Astrocyte (in vitro differentiated cells and primary cell): ENCODE measurements around the gene VSTM2B. TPM values are rescaled to one million over a fixed set of nuclear protein-coding genes. Genes with fewer than 3 reads are reported as not detected.
A peak's percentile ranks its signal among the peaks of the same experiment; 100 is the strongest.

Experiments
- DNase-seq: peaks from one replicate; pipeline ENCODE4 v3.0.0-alpha.2; 2010; ENCODE audit warnings: low read depth
- FAIRE-seq: peaks from 2 replicates; lab custom pipeline; 2011; peaks lifted over from hg19 to GRCh38; lab: Jason Lieb, UNC
- H2AFZ ChIP-seq: 2 replicates; pipeline ENCODE4 v1.6.0; 2012; ENCODE audit warnings: low read depth, low read length, inconsistent platforms
- H3K27ac ChIP-seq: 2 replicates; pipeline ENCODE4 v1.5.1; 2011; ENCODE audit warnings: low read depth, low read length, inconsistent platforms
- H3K27me3 ChIP-seq: 2 replicates; pipeline ENCODE4 v1.6.0; 2011; ENCODE audit warnings: low read length, inconsistent platforms; ENCODE audit not compliant: insufficient read depth
- H3K36me3 ChIP-seq: 2 replicates; pipeline ENCODE4 v1.5.1; 2011; ENCODE audit warnings: low read length, inconsistent platforms; ENCODE audit not compliant: insufficient read depth
- H3K4me1 ChIP-seq: 2 replicates; pipeline ENCODE4 v1.5.1; 2011; ENCODE audit warnings: low read length, inconsistent platforms; ENCODE audit not compliant: insufficient read depth
- H3K4me2 ChIP-seq: 2 replicates; pipeline ENCODE4 v1.6.0; 2012; ENCODE audit warnings: low read length, inconsistent platforms
- H3K4me3 ChIP-seq: 2 replicates; pipeline ENCODE4 v1.5.1; 2011; ENCODE audit warnings: low read depth, mild to moderate bottlenecking, low read length, inconsistent platforms; ENCODE audit not compliant: insufficient read depth
- H3K79me2 ChIP-seq: 2 replicates; pipeline ENCODE4 v1.6.0; 2012; ENCODE audit warnings: mild to moderate bottlenecking, low read length, inconsistent platforms; ENCODE audit not compliant: insufficient read depth
- H3K9ac ChIP-seq: 2 replicates; pipeline ENCODE4 v1.6.0; 2012; ENCODE audit warnings: mild to moderate bottlenecking, low read length, inconsistent platforms
- H3K9me3 ChIP-seq: 2 replicates; pipeline ENCODE4 v1.5.1; 2012; ENCODE audit warnings: low read depth, mild to moderate bottlenecking, low read length, inconsistent platforms; ENCODE audit not compliant: insufficient read depth
- H4K20me1 ChIP-seq: 2 replicates; pipeline ENCODE4 v1.6.0; 2012; ENCODE audit warnings: low read length, inconsistent platforms; ENCODE audit not compliant: insufficient read depth
- H3K27ac Mint-ChIP-seq: one replicate; pipeline ENCODE4 v1.8.0; 2021; ENCODE audit warnings: mild to moderate bottlenecking, mixed read lengths; ENCODE audit not compliant: unreplicated experiment
- H3K27me3 Mint-ChIP-seq: one replicate; pipeline ENCODE4 v1.8.0; 2021; ENCODE audit warnings: low read depth, mixed read lengths; ENCODE audit not compliant: unreplicated experiment
- H3K36me3 Mint-ChIP-seq: one replicate; pipeline ENCODE4 v1.8.0; 2021; ENCODE audit warnings: low read depth, mixed read lengths; ENCODE audit not compliant: unreplicated experiment
- H3K4me1 Mint-ChIP-seq: one replicate; pipeline ENCODE4 v1.8.0; 2021; ENCODE audit warnings: low read depth, mixed read lengths; ENCODE audit not compliant: unreplicated experiment
- H3K4me3 Mint-ChIP-seq: one replicate; pipeline ENCODE4 v1.8.0; 2021; ENCODE audit warnings: mild to moderate bottlenecking, moderate library complexity, mixed read lengths; ENCODE audit not compliant: unreplicated experiment
- H3K9me3 Mint-ChIP-seq: one replicate; pipeline ENCODE4 v1.8.0; 2021; ENCODE audit warnings: mild to moderate bottlenecking, mixed read lengths; ENCODE audit not compliant: unreplicated experiment
- EZH2 ChIP-seq: IDR thresholded peaks from 2 replicates; pipeline ENCODE4 v1.6.1; 2012; ENCODE audit warnings: mild to moderate bottlenecking, low read length, inconsistent platforms; ENCODE audit not compliant: insufficient read depth
- total RNA-seq: library from RNA; stranded (reverse); gene quantifications from 2 replicates; pipeline ENCODE4 v1.2.1, GENCODE V29; 2021
- TF ChIP-seq, protein P1 (sequence below): IDR thresholded peaks from 2 replicates; pipeline ENCODE4 v1.5.1; 2011; ENCODE audit warnings: low read depth, mild to moderate bottlenecking, inconsistent platforms, low read length, moderate library complexity; ENCODE audit not compliant: insufficient read depth

The VSTM2B gene
- total RNA-seq, 1 donor from 2014 or later: not detected

GRCh38 chr19:29576761-29577648 lies 51.2 kb downstream of the VSTM2B start:
- Histone ChIP-seq H3K4me1 (no peaks in the 10 kb centered on the region), H3K27ac (no peak overlapping the region), H3K4me2 (no peak overlapping the region), H3K79me2 (no peaks in the 10 kb centered on the region), H4K20me1 (no peaks in the 10 kb centered on the region), H2AFZ (no peak overlapping the region), H3K4me3 (no peak overlapping the region), H3K9ac (no peak overlapping the region), H3K27me3 (peaks cover 2% of the 10 kb centered on the region), H3K9me3 (peaks cover 3% of the 10 kb centered on the region), H3K36me3 (no peaks in the 10 kb centered on the region)
- no peak overlapping the region for H3K27ac Mint-ChIP-seq
- no peak overlapping the region for H3K4me3 Mint-ChIP-seq
- H3K36me3 Mint-ChIP-seq: no peaks in the 10 kb centered on the region
- TF ChIP-seq, protein P1, sequence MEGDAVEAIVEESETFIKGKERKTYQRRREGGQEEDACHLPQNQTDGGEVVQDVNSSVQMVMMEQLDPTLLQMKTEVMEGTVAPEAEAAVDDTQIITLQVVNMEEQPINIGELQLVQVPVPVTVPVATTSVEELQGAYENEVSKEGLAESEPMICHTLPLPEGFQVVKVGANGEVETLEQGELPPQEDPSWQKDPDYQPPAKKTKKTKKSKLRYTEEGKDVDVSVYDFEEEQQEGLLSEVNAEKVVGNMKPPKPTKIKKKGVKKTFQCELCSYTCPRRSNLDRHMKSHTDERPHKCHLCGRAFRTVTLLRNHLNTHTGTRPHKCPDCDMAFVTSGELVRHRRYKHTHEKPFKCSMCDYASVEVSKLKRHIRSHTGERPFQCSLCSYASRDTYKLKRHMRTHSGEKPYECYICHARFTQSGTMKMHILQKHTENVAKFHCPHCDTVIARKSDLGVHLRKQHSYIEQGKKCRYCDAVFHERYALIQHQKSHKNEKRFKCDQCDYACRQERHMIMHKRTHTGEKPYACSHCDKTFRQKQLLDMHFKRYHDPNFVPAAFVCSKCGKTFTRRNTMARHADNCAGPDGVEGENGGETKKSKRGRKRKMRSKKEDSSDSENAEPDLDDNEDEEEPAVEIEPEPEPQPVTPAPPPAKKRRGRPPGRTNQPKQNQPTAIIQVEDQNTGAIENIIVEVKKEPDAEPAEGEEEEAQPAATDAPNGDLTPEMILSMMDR: no peak
- TF ChIP-seq EZH2: no peak
- DNase-seq (peak; percentile 18), FAIRE-seq (no peak)
- H3K4me1 Mint-ChIP-seq: peaks cover 15% of the 10 kb centered on the region
- H3K9me3 Mint-ChIP-seq: no peaks in the 10 kb centered on the region
- peaks cover 48% of the 10 kb centered on the region for H3K27me3 Mint-ChIP-seq

DNA sequence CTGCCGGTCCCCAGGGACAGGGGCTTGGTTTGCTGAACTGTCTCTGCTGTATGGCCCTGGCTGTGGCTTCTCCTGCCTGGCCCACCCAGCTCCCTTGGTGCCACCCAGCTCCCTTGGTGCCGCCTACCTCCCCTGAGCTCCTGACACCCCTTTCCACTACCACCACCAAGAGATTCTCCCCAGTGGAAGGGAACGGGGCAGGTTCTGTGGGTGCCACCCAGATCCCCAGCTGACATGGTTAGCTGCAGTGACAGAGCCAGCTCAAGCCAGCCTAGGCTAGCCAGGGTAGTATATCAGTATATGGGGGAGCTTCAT lies 51.8 kb downstream of the VSTM2B start:
- Histone ChIP-seq H3K9ac (no peak overlapping the region), H3K27me3 (peaks cover 2% of the 10 kb centered on the region), H3K4me2 (no peak overlapping the region), H4K20me1 (no peaks in the 10 kb centered on the region), H3K4me1 (no peaks in the 10 kb centered on the region), H3K36me3 (no peaks in the 10 kb centered on the region), H2AFZ (no peak overlapping the region), H3K79me2 (no peaks in the 10 kb centered on the region), H3K4me3 (no peak overlapping the region), H3K27ac (no peak overlapping the region), H3K9me3 (peaks cover 3% of the 10 kb centered on the region)
- FAIRE-seq: no peak
- DNase-seq: no peak
- Mint-ChIP-seq H3K27me3 (peaks cover 42% of the 10 kb centered on the region), H3K36me3 (no peaks in the 10 kb centered on the region), H3K4me1 (peaks cover 15% of the 10 kb centered on the region), H3K9me3 (no peaks in the 10 kb centered on the region), H3K4me3 (no peak overlapping the region), H3K27ac (no peak overlapping the region)
- TF ChIP-seq, protein P1: no peak
- TF ChIP-seq EZH2: no peak

- Histone ChIP-seq H3K4me1 (peaks cover 4% of the 10 kb centered on the region), H3K36me3 (no peaks in the 10 kb centered on the region), H3K9ac (no peak overlapping the region), H3K4me3 (no peak overlapping the region), H3K27ac (no peak overlapping the region), H3K4me2 (no peak overlapping the region), H3K9me3 (peaks cover 3% of the 10 kb centered on the region), H3K27me3 (peaks cover 2% of the 10 kb centered on the region), H4K20me1 (no peaks in the 10 kb centered on the region), H2AFZ (no peak overlapping the region), H3K79me2 (no peaks in the 10 kb centered on the region)
- no peak for DNase-seq
- H3K4me1 Mint-ChIP-seq: peaks cover 19% of the 10 kb centered on the region
- no peak overlapping the region for H3K27ac Mint-ChIP-seq
- no peaks in the 10 kb centered on the region for H3K36me3 Mint-ChIP-seq
- H3K4me3 Mint-ChIP-seq: no peak overlapping the region
- no peak for TF ChIP-seq EZH2
- TF ChIP-seq, protein P1: no peak
- no peak for FAIRE-seq
- peaks cover 42% of the 10 kb centered on the region for H3K27me3 Mint-ChIP-seq
- H3K9me3 Mint-ChIP-seq: no peaks in the 10 kb centered on the region
Measured at GRCh38 chr19:29578349-29578748, 52.6 kb downstream of the VSTM2B start.
